HEK293 (cell line): Measurements from ENCODE around the gene ULBP3.

ENCODE experiments used
- CTCF ChIA-PET: fragments of 350-600 bp; formaldehyde crosslinking; extraction: SDS; loops from one replicate; lab custom pipeline; 2021; ENCODE audit warnings: antibody characterized with exemption; lab: Yijun Ruan, JAX
- POLR2A ChIA-PET: fragments of 300-600 bp; formaldehyde crosslinking; extraction: SDS; loops from one replicate; lab custom pipeline; 2020; ENCODE audit warnings: antibody characterized with exemption, inconsistent platforms; lab: Yijun Ruan, JAX
- H3K27ac ChIP-seq: fragments of 200-500 bp; sonication (Bioruptor generic); 2 replicates; pipeline ENCODE4 v1.5.1; 2014; ENCODE audit warnings: low read depth, low read length, control low read depth, inconsistent platforms; ENCODE audit errors: extremely low read depth
- H3K36me3 ChIP-seq, 2 experiments: fragments of 200-500 bp in 1 of 2; sonication (Bioruptor generic) in 1 of 2; 1 replicate in 1 of 2; 2 replicates in 1 of 2; pipeline ENCODE4 v1.5.1; 2014 to 2017; ENCODE audit warnings: inconsistent platforms in 2 of 2, low read length in 2 of 2; ENCODE audit not compliant: control insufficient read depth in 2 of 2, insufficient read depth in 1 of 2
- H3K4me1 ChIP-seq: fragments of 200-500 bp; sonication (Bioruptor generic); 2 replicates; pipeline ENCODE4 v1.5.1; 2014; ENCODE audit warnings: mild to moderate bottlenecking, low read length, inconsistent platforms; ENCODE audit not compliant: control insufficient read depth, insufficient read depth
- H3K4me3 ChIP-seq: 2 replicates; pipeline ENCODE4 v1.5.1; 2011; ENCODE audit warnings: low read depth, mild to moderate bottlenecking, control low read depth, low read length, moderate library complexity
- H3K9me3 ChIP-seq: fragments of 200-500 bp; sonication (Bioruptor generic); 2 replicates; pipeline ENCODE4 v1.5.1; 2014; ENCODE audit warnings: low read depth, low read length, inconsistent platforms; ENCODE audit not compliant: control insufficient read depth, insufficient read depth
- BCL11A ChIP-seq: fragments of 450-650 bp; formaldehyde crosslinking; IDR thresholded peaks from 2 replicates; pipeline ENCODE4 v1.5.1; 2016; ENCODE audit warnings: low read depth, missing biosample characterization, missing genetic modification characterization
- GLI4 ChIP-seq: fragments of 450-650 bp; formaldehyde crosslinking; IDR thresholded peaks from 2 replicates; pipeline ENCODE4 v1.5.1; 2016; ENCODE audit warnings: missing biosample characterization, missing genetic modification characterization
- KLF16 ChIP-seq: fragments of 450-650 bp; formaldehyde crosslinking; IDR thresholded peaks from 2 replicates; pipeline ENCODE4 v1.5.1; 2017; ENCODE audit warnings: missing biosample characterization, missing genetic modification characterization
- PBX3 ChIP-seq: sonication (generic); formaldehyde crosslinking; IDR thresholded peaks from 2 replicates; pipeline ENCODE4 v1.8.1; 2022; ENCODE audit warnings: mild to moderate bottlenecking, moderate library complexity, missing genetic modification reagents
- RBAK ChIP-seq: fragments of 450-650 bp; formaldehyde crosslinking; IDR thresholded peaks from 2 replicates; pipeline ENCODE4 v1.5.1; 2016; ENCODE audit warnings: missing biosample characterization, missing genetic modification characterization
- ZBTB1 ChIP-seq: fragments of 450-650 bp; formaldehyde crosslinking; IDR thresholded peaks from 2 replicates; pipeline ENCODE4 v1.5.1; 2016; ENCODE audit warnings: missing biosample characterization, missing genetic modification characterization
- ZBTB21 ChIP-seq: fragments of 450-650 bp; formaldehyde crosslinking; IDR thresholded peaks from 2 replicates; pipeline ENCODE4 v1.5.1; 2017; ENCODE audit warnings: missing biosample characterization, missing genetic modification characterization
- ZBTB48 ChIP-seq: fragments of 450-650 bp; formaldehyde crosslinking; IDR thresholded peaks from 2 replicates; pipeline ENCODE4 v1.5.1; 2016; ENCODE audit warnings: missing biosample characterization, missing genetic modification characterization
- ZBTB7A ChIP-seq: fragments of 450-650 bp; formaldehyde crosslinking; IDR thresholded peaks from 2 replicates; pipeline ENCODE4 v1.5.1; 2016; ENCODE audit warnings: low read depth, missing biosample characterization, missing genetic modification characterization
- ZNF10 ChIP-seq: fragments of 450-650 bp; formaldehyde crosslinking; IDR thresholded peaks from 2 replicates; pipeline ENCODE4 v1.5.1; 2017; ENCODE audit warnings: missing biosample characterization, missing genetic modification characterization
- ZNF221 ChIP-seq: fragments of 450-650 bp; formaldehyde crosslinking; IDR thresholded peaks from 2 replicates; pipeline ENCODE4 v1.5.1; 2017; ENCODE audit warnings: missing biosample characterization, missing genetic modification characterization, borderline replicate concordance
- ZNF223 ChIP-seq: fragments of 450-650 bp; formaldehyde crosslinking; IDR thresholded peaks from 2 replicates; pipeline ENCODE4 v1.5.1; 2016; ENCODE audit warnings: missing biosample characterization, missing genetic modification characterization
- ZNF266 ChIP-seq: fragments of 450-650 bp; formaldehyde crosslinking; IDR thresholded peaks from 2 replicates; pipeline ENCODE4 v1.5.1; 2016; ENCODE audit warnings: missing biosample characterization, missing genetic modification characterization, low read depth
- ZNF274 ChIP-seq, 2 experiments: fragments of 200-500 bp in 1 of 2; fragments of 450-650 bp in 1 of 2; sonication (Bioruptor generic) in 1 of 2; formaldehyde crosslinking in 1 of 2; IDR thresholded peaks; 2 replicates each; pipeline versions ENCODE4 v1.5.1 to v1.6.1; 2014 to 2016; ENCODE audit warnings: borderline replicate concordance in 1 of 2, inconsistent platforms in 1 of 2, low read length in 1 of 2, missing biosample characterization in 1 of 2, missing genetic modification characterization in 1 of 2
- ZNF354C ChIP-seq: fragments of 450-650 bp; formaldehyde crosslinking; IDR thresholded peaks from 2 replicates; pipeline ENCODE4 v1.5.1; 2016; ENCODE audit warnings: missing biosample characterization, missing genetic modification characterization, low read depth, borderline replicate concordance
- ZNF391 ChIP-seq: fragments of 450-650 bp; formaldehyde crosslinking; IDR thresholded peaks from 2 replicates; pipeline ENCODE4 v1.5.1; 2016; ENCODE audit warnings: low read depth, missing biosample characterization, missing genetic modification characterization, borderline replicate concordance
- ZNF394 ChIP-seq: fragments of 450-650 bp; formaldehyde crosslinking; IDR thresholded peaks from 2 replicates; pipeline ENCODE4 v1.5.1; 2016; ENCODE audit warnings: missing biosample characterization, missing genetic modification characterization, mild to moderate bottlenecking, moderate library complexity, borderline replicate concordance
- ZNF416 ChIP-seq: fragments of 450-650 bp; formaldehyde crosslinking; IDR thresholded peaks from 2 replicates; pipeline ENCODE4 v1.5.1; 2016; ENCODE audit warnings: missing biosample characterization, missing genetic modification characterization
- ZNF433 ChIP-seq: fragments of 450-650 bp; formaldehyde crosslinking; IDR thresholded peaks from 2 replicates; pipeline ENCODE4 v1.5.1; 2016; ENCODE audit warnings: missing biosample characterization, missing genetic modification characterization, low read depth
- ZNF488 ChIP-seq: fragments of 450-650 bp; formaldehyde crosslinking; IDR thresholded peaks from 2 replicates; pipeline ENCODE4 v1.5.1; 2016; ENCODE audit warnings: missing biosample characterization, missing genetic modification characterization
- ZNF521 ChIP-seq: fragments of 450-650 bp; formaldehyde crosslinking; IDR thresholded peaks from 2 replicates; pipeline ENCODE4 v1.5.1; 2017; ENCODE audit warnings: missing biosample characterization, mild to moderate bottlenecking, missing genetic modification characterization
- ZNF529 ChIP-seq: fragments of 450-650 bp; formaldehyde crosslinking; IDR thresholded peaks from 2 replicates; pipeline ENCODE4 v1.5.1; 2017; ENCODE audit warnings: missing genetic modification characterization, missing biosample characterization; ENCODE audit not compliant: insufficient replicate concordance
- ZNF560 ChIP-seq: fragments of 450-650 bp; formaldehyde crosslinking; IDR thresholded peaks from 2 replicates; pipeline ENCODE4 v1.5.1; 2017; ENCODE audit warnings: missing biosample characterization, missing genetic modification characterization, borderline replicate concordance
- ZNF561 ChIP-seq: fragments of 450-650 bp; IDR thresholded peaks from 2 replicates; pipeline ENCODE4 v1.5.1; 2018; ENCODE audit warnings: missing biosample characterization, missing genetic modification characterization, borderline replicate concordance
- ZNF610 ChIP-seq: fragments of 450-650 bp; formaldehyde crosslinking; IDR thresholded peaks from 2 replicates; pipeline ENCODE4 v1.5.1; 2016; ENCODE audit warnings: missing biosample characterization, missing genetic modification characterization, borderline replicate concordance
- ZNF621 ChIP-seq: fragments of 450-650 bp; formaldehyde crosslinking; IDR thresholded peaks from 2 replicates; pipeline ENCODE4 v1.5.1; 2017; ENCODE audit warnings: missing biosample characterization, missing genetic modification characterization
- ZNF626 ChIP-seq: fragments of 450-650 bp; sonication (Bioruptor Pico); formaldehyde crosslinking; IDR thresholded peaks from 2 replicates; pipeline ENCODE4 v1.5.1; 2018; ENCODE audit warnings: missing biosample characterization, missing genetic modification characterization, inconsistent platforms
- ZNF629 ChIP-seq: fragments of 450-650 bp; formaldehyde crosslinking; IDR thresholded peaks from 2 replicates; pipeline ENCODE4 v1.5.1; 2017; ENCODE audit warnings: missing biosample characterization, missing genetic modification characterization
- ZNF76 ChIP-seq: fragments of 450-650 bp; formaldehyde crosslinking; IDR thresholded peaks from 2 replicates; pipeline ENCODE4; 2016; ENCODE audit warnings: low read depth, missing biosample characterization, missing genetic modification characterization, borderline replicate concordance
- TF ChIP-seq, protein P1 (sequence below): fragments of 450-650 bp; formaldehyde crosslinking; IDR thresholded peaks from 2 replicates; pipeline ENCODE4 v1.5.1; 2017; ENCODE audit warnings: missing biosample characterization, missing genetic modification characterization
- TF ChIP-seq, protein P2 (sequence below): IDR thresholded peaks from 2 replicates; pipeline ENCODE4 v1.6.1; 2011; ENCODE audit warnings: mild to moderate bottlenecking, low read depth, low read length, borderline replicate concordance

The ULBP3 gene

GRCh38 chr6:150037526-150038201, 31.3 kb downstream of the ULBP3 start:
- CTCF ChIA-PET, result interaction anchor here (0.6 kb wide), 1 partner anchor 30 kb away, joined by 6 read pairs; no protein-coding TSS in a partner anchor
- POLR2A ChIA-PET, result no interaction called here
- no peak for TF ChIP-seq BCL11A (tag by site-specific recombination)
- TF ChIP-seq ZNF10 (tag by site-specific recombination), result no peak
- no peak for TF ChIP-seq ZNF433
- TF ChIP-seq ZBTB48 (tag by site-specific recombination), result no peak
- TF ChIP-seq ZNF610 (tag by site-specific recombination), result no peak
- no peak for TF ChIP-seq KLF16 (tag by site-specific recombination)
- no peak for TF ChIP-seq ZNF621
- TF ChIP-seq ZNF354C, result no peak
- no peak for TF ChIP-seq ZNF394 (tag by site-specific recombination)
- no peak for TF ChIP-seq ZNF529 (tag by site-specific recombination)
- no peak for TF ChIP-seq ZBTB1
- no peak for TF ChIP-seq RBAK
- TF ChIP-seq, protein P1, sequence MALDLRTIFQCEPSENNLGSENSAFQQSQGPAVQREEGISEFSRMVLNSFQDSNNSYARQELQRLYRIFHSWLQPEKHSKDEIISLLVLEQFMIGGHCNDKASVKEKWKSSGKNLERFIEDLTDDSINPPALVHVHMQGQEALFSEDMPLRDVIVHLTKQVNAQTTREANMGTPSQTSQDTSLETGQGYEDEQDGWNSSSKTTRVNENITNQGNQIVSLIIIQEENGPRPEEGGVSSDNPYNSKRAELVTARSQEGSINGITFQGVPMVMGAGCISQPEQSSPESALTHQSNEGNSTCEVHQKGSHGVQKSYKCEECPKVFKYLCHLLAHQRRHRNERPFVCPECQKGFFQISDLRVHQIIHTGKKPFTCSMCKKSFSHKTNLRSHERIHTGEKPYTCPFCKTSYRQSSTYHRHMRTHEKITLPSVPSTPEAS (tag by site-specific recombination), result no peak
- TF ChIP-seq ZNF626 (tag by site-specific recombination), result no peak
- TF ChIP-seq ZNF221 (tag by site-specific recombination), result no peak
- TF ChIP-seq ZNF488 (tag by site-specific recombination), result no peak
- TF ChIP-seq ZBTB7A (tag by site-specific recombination), result no peak
- TF ChIP-seq, protein P2, sequence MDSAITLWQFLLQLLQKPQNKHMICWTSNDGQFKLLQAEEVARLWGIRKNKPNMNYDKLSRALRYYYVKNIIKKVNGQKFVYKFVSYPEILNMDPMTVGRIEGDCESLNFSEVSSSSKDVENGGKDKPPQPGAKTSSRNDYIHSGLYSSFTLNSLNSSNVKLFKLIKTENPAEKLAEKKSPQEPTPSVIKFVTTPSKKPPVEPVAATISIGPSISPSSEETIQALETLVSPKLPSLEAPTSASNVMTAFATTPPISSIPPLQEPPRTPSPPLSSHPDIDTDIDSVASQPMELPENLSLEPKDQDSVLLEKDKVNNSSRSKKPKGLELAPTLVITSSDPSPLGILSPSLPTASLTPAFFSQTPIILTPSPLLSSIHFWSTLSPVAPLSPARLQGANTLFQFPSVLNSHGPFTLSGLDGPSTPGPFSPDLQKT, result no peak

GRCh38 chr6:150036081-150036480, 32.8 kb downstream of the ULBP3 start:
- ChIA-PET CTCF (interaction anchor here (1.0 kb wide), 1 partner anchor 300 kb away, joined by 3 read pairs; no protein-coding TSS in a partner anchor), POLR2A (interaction anchor here (0.7 to 1.2 kb wide), 2 partner anchors 72 to 204 kb away, joined by 3 to 4 read pairs; partner anchors contain the start of gene ULBP1)
- no peak for TF ChIP-seq ZNF561
- no peak for TF ChIP-seq ZNF560 (tag by site-specific recombination)
- TF ChIP-seq GLI4 (tag by site-specific recombination), result no peak
- no peak for TF ChIP-seq ZNF416
- no peak for TF ChIP-seq ZNF266
- TF ChIP-seq ZNF521, result no peak
- no peak for TF ChIP-seq ZBTB21 (tag by site-specific recombination)
- TF ChIP-seq ZNF629 (tag by site-specific recombination), result no peak
- TF ChIP-seq PBX3, result no peak
- TF ChIP-seq ZNF10 (tag by site-specific recombination), result no peak
- no peak for TF ChIP-seq ZNF391
- TF ChIP-seq ZNF223 (tag by site-specific recombination), result no peak
- TF ChIP-seq ZNF433, result no peak
- no peak for TF ChIP-seq ZNF76 (tag by site-specific recombination)
- no peak for TF ChIP-seq ZNF274 (IDR thresholded peaks at IDR 0.05; ENCODE audit: low read length)
- no peak for TF ChIP-seq ZNF274 (tag by site-specific recombination; IDR thresholded peaks at IDR 0.05; ENCODE audit: borderline replicate concordance)
- Histone ChIP-seq H3K4me3 (no peak overlapping the region), H3K4me1 (no peaks in the 10 kb centered on the region), H3K27ac (no peak overlapping the region), H3K36me3 (no peaks in the 10 kb centered on the region), H3K9me3 (no peaks in the 10 kb centered on the region)

More at GRCh38 chr6:150037526-150038201, 31.3 kb downstream of the ULBP3 start:
- H3K4me1 ChIP-seq, result no peaks in the 10 kb centered on the region
- H3K4me3 ChIP-seq, result no peak overlapping the region
- no peaks in the 10 kb centered on the region for H3K36me3 ChIP-seq
- H3K9me3 ChIP-seq, result no peaks in the 10 kb centered on the region
- H3K27ac ChIP-seq, result no peak overlapping the region
